ENCODE measurements around the gene AP2B1. TPM values are rescaled to one million over a fixed set of nuclear protein-coding genes. Genes with fewer than 3 reads are reported as not detected.

Gene AP2B1
- total and polyA plus RNA-seq, 12 donors = 23.4 to 167 (median 78.2) TPM

- 76 to 82% (median 78%) methylated on average over 6 to 10 of the region's 10 CpGs for WGBS, 4 donors
- no peaks in the 10 kb centered on the region for H3K36me3 ChIP-seq (replicated peaks in 1 of 2)
- H3K4me3 ChIP-seq = no peak overlapping the region
- H3K27ac ChIP-seq = peak overlapping the region in 1 of 5 donors; percentile 33
- no peaks in the 10 kb centered on the region for H3K9me3 ChIP-seq (replicated peaks in 1 of 3)
- no peaks in the 10 kb centered on the region for H3K27me3 ChIP-seq
- H3K4me1 ChIP-seq (replicated peaks in 1 of 2) = no peaks in the 10 kb centered on the region
- TF ChIP-seq POLR2A (IDR thresholded peaks at IDR 0.05) = no peak
- no peak for TF ChIP-seq CTCF (IDR thresholded peaks at IDR 0.05)
- DNase-seq = no peak
- intact Hi-C loops (cut with DNase I) = no loop called here
Observed at GRCh38 chr17:35773679-35774425, 186.7 kb downstream of the AP2B1 start.

DNA sequence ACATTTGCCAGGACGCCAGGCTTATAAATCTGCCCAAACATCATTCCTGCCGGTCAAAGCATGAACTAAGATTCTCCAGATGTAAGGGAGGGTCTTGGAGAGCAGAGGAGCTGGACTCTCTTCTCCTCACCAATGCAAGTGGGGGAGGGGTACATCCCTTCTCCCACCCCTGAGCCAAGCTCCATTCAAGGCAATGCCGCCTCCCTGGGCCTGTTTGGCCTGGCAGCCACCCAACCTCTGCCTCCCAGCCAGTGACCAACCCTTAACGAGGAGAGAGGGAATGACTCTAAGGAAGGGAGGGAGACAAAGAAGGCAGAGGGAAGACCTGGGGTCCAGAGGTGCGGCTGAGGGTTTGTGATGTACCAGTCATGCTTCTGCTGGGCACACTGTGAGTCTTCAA lies 187.4 kb downstream of the AP2B1 start:
- peak in 5 of 7 donors; percentile 49 to 61 (median 53) for DNase-seq
- Histone ChIP-seq H3K9me3 (replicated peaks in 1 of 3) (no peaks in the 10 kb centered on the region), H3K36me3 (replicated peaks in 1 of 2) (no peaks in the 10 kb centered on the region), H3K27me3 (no peaks in the 10 kb centered on the region), H3K4me1 (replicated peaks in 1 of 2) (no peaks in the 10 kb centered on the region), H3K27ac (peak overlapping the region in 1 of 5 donors; percentile 33), H3K4me3 (no peak overlapping the region)
- TF ChIP-seq CTCF (IDR thresholded peaks at IDR 0.05) (no peak), POLR2A (IDR thresholded peaks at IDR 0.05) (no peak)
- WGBS, 4 donors = 34 to 66% (median 58%) methylated on average over 3 to 5 of the region's 5 CpGs
- intact Hi-C loops (cut with DNase I) = no loop called here

DNA sequence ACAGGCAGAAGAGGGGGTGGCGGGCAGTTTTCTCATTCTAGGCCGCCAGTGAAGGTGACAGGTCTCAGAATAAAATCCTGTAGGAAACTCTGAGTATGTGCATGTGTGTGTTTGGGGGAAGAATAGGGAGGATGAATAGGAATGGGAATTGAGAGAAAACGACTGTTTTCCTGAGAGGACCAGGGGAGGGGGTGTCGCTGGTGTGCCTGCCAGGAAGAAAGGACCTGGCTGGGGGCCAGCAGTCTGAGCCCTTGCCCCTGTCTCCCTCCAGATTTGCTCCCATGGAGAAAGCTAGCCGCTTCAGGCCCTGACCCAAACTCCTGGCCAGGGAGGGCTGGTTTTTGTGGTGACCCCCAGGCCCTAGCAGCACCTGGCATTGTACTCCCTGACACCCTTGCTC lies 187.9 kb downstream of the AP2B1 start:
- Histone ChIP-seq H3K27ac (peak overlapping the region in 1 of 5 donors; percentile 33), H3K36me3 (replicated peaks in 1 of 2) (no peaks in the 10 kb centered on the region), H3K9me3 (replicated peaks in 1 of 3) (no peaks in the 10 kb centered on the region), H3K27me3 (no peaks in the 10 kb centered on the region), H3K4me1 (replicated peaks in 1 of 2) (no peaks in the 10 kb centered on the region), H3K4me3 (no peak overlapping the region)
- no peak for DNase-seq
- no peak for TF ChIP-seq CTCF (IDR thresholded peaks at IDR 0.05)
- TF ChIP-seq POLR2A (IDR thresholded peaks at IDR 0.05) = no peak
- WGBS, 4 donors = 60 to 76% (median 68%) methylated on average over 5 of the region's 5 CpGs
- intact Hi-C loops (cut with DNase I) = no loop called here

DNA sequence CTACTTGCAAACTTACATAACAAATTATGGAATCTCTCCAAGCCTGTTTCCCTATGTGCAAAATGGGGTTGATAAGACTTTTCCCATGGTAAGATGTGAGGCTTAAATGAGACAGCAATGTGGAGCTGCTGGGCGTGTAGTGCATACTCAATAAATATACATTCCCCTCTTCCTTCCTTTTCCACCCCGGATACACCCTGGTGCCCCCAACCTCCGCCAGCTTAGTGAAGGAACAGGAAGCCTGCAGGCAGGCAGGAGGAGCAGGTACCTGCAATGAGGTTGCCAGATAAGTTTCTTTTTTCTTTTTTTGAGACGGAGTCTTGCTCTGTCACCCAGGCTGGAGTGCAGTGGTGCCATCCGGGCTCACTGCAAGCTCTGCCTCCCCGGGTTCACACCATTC lies 188.5 kb downstream of the AP2B1 start:
- DNase-seq = no peak
- no peaks in the 10 kb centered on the region for H3K4me1 ChIP-seq (replicated peaks in 1 of 2)
- intact Hi-C loops (cut with DNase I) = no loop called here
- no peak overlapping the region for H3K4me3 ChIP-seq
- no peaks in the 10 kb centered on the region for H3K9me3 ChIP-seq (replicated peaks in 1 of 3)
- no peaks in the 10 kb centered on the region for H3K27me3 ChIP-seq
- TF ChIP-seq CTCF (IDR thresholded peaks at IDR 0.05) (no peak), POLR2A (IDR thresholded peaks at IDR 0.05) (no peak)
- WGBS, 4 donors = 67 to 87% (median 76%) methylated on average over 6 of the region's 6 CpGs
- H3K27ac ChIP-seq = no peak overlapping the region
- no peaks in the 10 kb centered on the region for H3K36me3 ChIP-seq (replicated peaks in 1 of 2)

Small RNA genes lying within 50 kb of the gene (small RNA-seq; reads per million reads assigned to genes)
- 0 reads per million in 2 donors for gene AC004134.1
- 0 reads per million in 2 donors for gene AC015911.1
- gene SNORD7 = 102 to 135 reads per million in 2 donors

Other genes starting within 250 kb of the AP2B1 start
- gene SLFN11, start 213.7 kb upstream of the AP2B1 start, total RNA-seq = 10 to 100 TPM in 8 of 9 donors, 1 to 10 TPM in 1; 6.4 to 37.3 (median 20.6) TPM
- 10 to 100 TPM in 2 of 3 donors, 1 to 10 TPM in 1; 8.0 to 10.9 (median 10.1) TPM for gene SLFN11, start 213.7 kb upstream of the AP2B1 start, polyA plus RNA-seq
- 10 to 100 TPM in 8 of 9 donors, 1 to 10 TPM in 1; 5.1 to 17.1 (median 12.7) TPM for gene SLFN12, start 154.8 kb upstream of the AP2B1 start, total RNA-seq
- 1 to 10 TPM; 5.5 to 9.7 (median 5.6) TPM for gene SLFN12, start 154.8 kb upstream of the AP2B1 start, polyA plus RNA-seq
- 1 to 10 TPM in 8 of 9 donors, under 1 TPM in 1; 0.97 to 9.7 (median 6.2) TPM for gene SLFN13, start 138.6 kb upstream of the AP2B1 start, total RNA-seq
- 1 to 10 TPM; 1.4 to 2.2 (median 1.4) TPM for gene SLFN13, start 138.6 kb upstream of the AP2B1 start, polyA plus RNA-seq
- 1 to 10 TPM in 1 of 9 donors, under 1 TPM in 7, not detected in 1; 0.17 to 2.0 (median 0.52) TPM for gene SLFN12L, start 49.6 kb upstream of the AP2B1 start, total RNA-seq
- gene SLFN12L, start 49.6 kb upstream of the AP2B1 start, polyA plus RNA-seq = under 1 TPM; 0.13 to 0.59 (median 0.32) TPM
- gene SLFN14, start 26.5 kb upstream of the AP2B1 start, total RNA-seq = under 1 TPM in 1 of 9 donors, not detected in 8; 0.39 TPM
- not detected for gene SLFN14, start 26.5 kb upstream of the AP2B1 start, polyA plus RNA-seq
- gene PEX12, start 8.8 kb upstream of the AP2B1 start, total RNA-seq = 10 to 100 TPM in 6 of 9 donors, 1 to 10 TPM in 3; 8.9 to 16.3 (median 12.7) TPM
- 10 to 100 TPM in 1 of 3 donors, 1 to 10 TPM in 2; 4.2 to 18.5 (median 4.7) TPM for gene PEX12, start 8.8 kb upstream of the AP2B1 start, polyA plus RNA-seq
- 1 to 10 TPM; 1.1 to 8.1 (median 3.8) TPM for gene RASL10B, start 144.3 kb downstream of the AP2B1 start, total RNA-seq
- 1 to 10 TPM; 1.4 to 1.7 (median 1.5) TPM for gene RASL10B, start 144.3 kb downstream of the AP2B1 start, polyA plus RNA-seq
- under 1 TPM in 3 of 9 donors, not detected in 6; 0.06 to 0.22 (median 0.08) TPM for gene GAS2L2, start 165.9 kb downstream of the AP2B1 start, total RNA-seq
- gene GAS2L2, start 165.9 kb downstream of the AP2B1 start, polyA plus RNA-seq = under 1 TPM in 2 of 3 donors, not detected in 1; 0.08 to 0.10 TPM
- gene C17orf50, start 173.6 kb downstream of the AP2B1 start, total RNA-seq = under 1 TPM in 2 of 9 donors, not detected in 7; 0.11 to 0.83 TPM
- under 1 TPM in 2 of 3 donors, not detected in 1; 0.07 to 0.24 TPM for gene C17orf50, start 173.6 kb downstream of the AP2B1 start, polyA plus RNA-seq
- gene MMP28, start 208.3 kb downstream of the AP2B1 start, total RNA-seq = 10 to 100 TPM in 1 of 9 donors, 1 to 10 TPM in 7, under 1 TPM in 1; 0.67 to 11.1 (median 4.8) TPM
- 1 to 10 TPM in 2 of 3 donors, under 1 TPM in 1; 0.97 to 7.4 (median 4.3) TPM for gene MMP28, start 208.3 kb downstream of the AP2B1 start, polyA plus RNA-seq
- gene TAF15, start 222.2 kb downstream of the AP2B1 start, total RNA-seq = 100 to 1,000 TPM in 4 of 9 donors, 10 to 100 TPM in 5; 27.8 to 153 (median 60.2) TPM
- 100 to 1,000 TPM; 143 to 213 (median 199) TPM for gene TAF15, start 222.2 kb downstream of the AP2B1 start, polyA plus RNA-seq

All from adrenal gland (tissue), 12 donors.